Panc1 (cell line): ENCODE results near the gene CHSY3.

ENCODE experiments used
- CTCF ChIP-seq: fragments of 450-650 bp; IDR thresholded peaks from 2 replicates; pipeline ENCODE4 v1.5.1; 2017; ENCODE audit warnings: mild to moderate bottlenecking
- POLR2AphosphoS5 ChIP-seq: IDR thresholded peaks from 2 replicates; pipeline ENCODE4 v1.6.1; 2012; ENCODE audit warnings: mild to moderate bottlenecking, low read depth, low read length, moderate library complexity
- REST ChIP-seq, 2 experiments: IDR thresholded peaks; 2 replicates each; pipeline ENCODE4 v1.6.1; 2011 to 2012; ENCODE audit warnings: low read depth in 2 of 2, control low read depth in 1 of 2, low read length in 1 of 2, mild to moderate bottlenecking in 1 of 2, moderate library complexity in 1 of 2; ENCODE audit not compliant: insufficient read depth in 1 of 2
- TCF7L2 ChIP-seq: IDR thresholded peaks from 2 replicates; pipeline ENCODE4 v1.6.1; 2011; ENCODE audit warnings: mild to moderate bottlenecking, low read depth, low read length, inconsistent platforms

GRCh38 chr5:130216286-130216685 is 312.0 kb downstream of the CHSY3 start:
- no peak for TF ChIP-seq CTCF
- no peak for TF ChIP-seq TCF7L2
- no peak for TF ChIP-seq POLR2AphosphoS5
- TF ChIP-seq REST (IDR thresholded peaks at IDR 0.05; ENCODE audit: insufficient read depth in 1 of 2, low read depth in 2 of 2, low read length in 1 of 2) = no peak
